Right lobe of liver (tissue), 4 donors: ENCODE data around the gene DNAH1.

Experiments
- CTCF ChIP-seq, 4 donors: fragments of 200-600 bp in 3 of 4; fragments of 450-650 bp in 1 of 4; IDR thresholded peaks; one replicate each; pipeline versions ENCODE4 v1.5.1 to v1.8.0; 2016 to 2022; ENCODE audit warnings: antibody characterized with exemption in 4 of 4, mild to moderate bottlenecking in 2 of 4
- POLR2A ChIP-seq: fragments of 450-650 bp; IDR thresholded peaks from one replicate; pipeline ENCODE4 v1.6.1; 2017; ENCODE audit warnings: antibody characterized with exemption, mild to moderate bottlenecking
- donor health status: DM: no; HTN: no; CAD: no.
- donor health status: DM: no; HTN: no; CAD: no.
- donor health status: DM: no; HTN: yes; CAD: no.

- TF ChIP-seq POLR2A (no peak), CTCF (IDR thresholded peaks at IDR 0.05) (no peak)
These were observed 29.5 kb downstream of the DNAH1 start for GRCh38 chr3:52345521-52346109.
